K562 (cell line): ENCODE results near the gene EPB41L1. TPM values are rescaled to one million over a fixed set of nuclear protein-coding genes. Genes with fewer than 3 reads are reported as not detected.

Source experiments
- AFF1 ChIP-seq, 2 experiments: fragments of 450-650 bp; IDR thresholded peaks; 2 replicates each; pipeline ENCODE4 v1.6.1; 2018; ENCODE audit warnings: mild to moderate bottlenecking in 2 of 2, low read depth in 1 of 2; ENCODE audit not compliant: partially characterized antibody in 2 of 2
- BCOR ChIP-seq: fragments of 450-650 bp; IDR thresholded peaks from 2 replicates; pipeline ENCODE4 v1.6.1; 2016
- DDX20 ChIP-seq: fragments of 450-650 bp; IDR thresholded peaks from 2 replicates; pipeline ENCODE4 v1.6.1; 2016; ENCODE audit warnings: missing genetic modification characterization, low read depth, mild to moderate bottlenecking, missing compliant biosample characterization, moderate library complexity
- ETS2 ChIP-seq: IDR thresholded peaks from 2 replicates; pipeline ENCODE4 v1.6.1; 2016; ENCODE audit warnings: borderline replicate concordance, missing genetic modification characterization, mild to moderate bottlenecking, moderate library complexity, missing compliant biosample characterization; ENCODE audit not compliant: poor library complexity, severe bottlenecking
- ETV5 ChIP-seq: sonication (generic); formaldehyde crosslinking; IDR thresholded peaks from 2 replicates; pipeline ENCODE4 v1.4.0; 2020; ENCODE audit warnings: low read depth, mild to moderate bottlenecking, missing genetic modification reagents
- HCFC1 ChIP-seq: IDR thresholded peaks from 2 replicates; pipeline ENCODE4 v1.6.1; 2012; ENCODE audit warnings: low read depth, low read length, improper control_type of control experiment
- JUN ChIP-seq, 2 experiments: sonication (generic) in 1 of 2; formaldehyde crosslinking in 1 of 2; IDR thresholded peaks; 2 replicates each; pipeline versions ENCODE4 v1.6.1 to v1.8.0; 2012 to 2022; ENCODE audit warnings: borderline replicate concordance in 2 of 2, mild to moderate bottlenecking in 2 of 2, improper control_type of control experiment in 1 of 2, low read depth in 1 of 2, low read length in 1 of 2, missing genetic modification reagents in 1 of 2
- MTA3 ChIP-seq: fragments of 450-650 bp; formaldehyde crosslinking; IDR thresholded peaks from 2 replicates; pipeline ENCODE4 v1.6.1; 2017; ENCODE audit warnings: mild to moderate bottlenecking, borderline replicate concordance
- TRIM28 ChIP-seq: fragments of 450-650 bp; IDR thresholded peaks from 2 replicates; pipeline ENCODE4 v1.6.1; 2017
- ZNF174 ChIP-seq: fragments of 250-450 bp; sonication (Bioruptor Pico); IDR thresholded peaks from 2 replicates; pipeline ENCODE4 v1.4.0; 2020; ENCODE audit warnings: mild to moderate bottlenecking
- ZNF23 ChIP-seq: fragments of 250-450 bp; sonication (Bioruptor Pico); IDR thresholded peaks from 2 replicates; pipeline ENCODE4 v1.4.0; 2020; ENCODE audit warnings: mild to moderate bottlenecking
- ZNF408 ChIP-seq: fragments of 250-450 bp; sonication (Bioruptor Pico); IDR thresholded peaks from 2 replicates; pipeline ENCODE4 v1.4.0; 2020; ENCODE audit warnings: low read depth, mild to moderate bottlenecking, moderate library complexity
- polyA plus RNA-seq, 8 experiments: library from polyadenylated mRNA; depleted of rRNA in 4 of 8; stranded (reverse) in 5 of 8; unstranded in 3 of 8; fragments of >200 nt; fragmentation: Nextera tagmentation in 2 of 8; fragmentation: Illumina TruSeq in 1 of 8; extraction: Ambion mirVana in 2 of 8; extraction: Trizol in 1 of 8; gene quantifications; 2 replicates each; pipeline versions ENCODE4 v1.2.1 to v1.2.3, GENCODE V29; 2011 to 2014; ENCODE audit warnings: inconsistent platforms in 1 of 8, missing spikeins in 1 of 8
- total RNA-seq, 7 experiments: library from RNA; depleted of rRNA in 6 of 7; stranded (reverse); fragments of >200 nt in 6 of 7; fragmentation: Illumina TruSeq in 2 of 7; extraction: Trizol in 2 of 7; gene quantifications; 2 replicates each; pipeline versions ENCODE4 v1.2.1 to v1.2.3, GENCODE V29; 2011 to 2021; ENCODE audit warnings: low replicate concordance in 1 of 7
- TF ChIP-seq, protein P1 (sequence below), 2 experiments: fragments of 450-650 bp in 1 of 2; sonication (generic) in 1 of 2; formaldehyde crosslinking in 1 of 2; IDR thresholded peaks in 1 of 2; conservative IDR thresholded peaks in 1 of 2; 2 replicates each; pipeline versions ENCODE4 v1.6.1 to v1.8.1; 2016 to 2023; ENCODE audit warnings: mild to moderate bottlenecking in 2 of 2, moderate library complexity in 2 of 2, inconsistent platforms in 1 of 2, missing genetic modification reagents in 1 of 2
- TF ChIP-seq, protein P2 (sequence below): sonication (generic); formaldehyde crosslinking; IDR thresholded peaks from 2 replicates; pipeline ENCODE4 v1.8.1; 2023; ENCODE audit warnings: missing genetic modification reagents, mild to moderate bottlenecking, borderline replicate concordance

The EPB41L1 gene
- total and polyA plus RNA-seq, 9 of the 15 experiments (the other 6 are each of a cell fraction or from before 2014, with no cell fraction given), result 0.11 to 4.3 (median 1.3) TPM

- no peak for TF ChIP-seq HCFC1
- no peak for TF ChIP-seq TRIM28
- no peak for TF ChIP-seq ZNF174 (CRISPR knock-in tag)
- TF ChIP-seq MTA3, result no peak
- TF ChIP-seq ETS2 (tag), result no peak
- TF ChIP-seq JUN (IDR thresholded peaks at IDR 0.05; ENCODE audit: borderline replicate concordance, low read depth, low read length), result no peak
- TF ChIP-seq JUN (CRISPR knock-in tag; IDR thresholded peaks at IDR 0.05; ENCODE audit: borderline replicate concordance), result no peak
- TF ChIP-seq AFF1 (IDR thresholded peaks at IDR 0.05; ENCODE audit: low read depth in 1 of 2, partially characterized antibody in 2 of 2), result no peak
- no peak for TF ChIP-seq BCOR
- TF ChIP-seq DDX20 (tag), result no peak
- no peak for TF ChIP-seq ETV5 (CRISPR knock-in tag)
- no peak for TF ChIP-seq ZNF408
- no peak for TF ChIP-seq ZNF23 (CRISPR knock-in tag)
- TF ChIP-seq, protein P1, sequence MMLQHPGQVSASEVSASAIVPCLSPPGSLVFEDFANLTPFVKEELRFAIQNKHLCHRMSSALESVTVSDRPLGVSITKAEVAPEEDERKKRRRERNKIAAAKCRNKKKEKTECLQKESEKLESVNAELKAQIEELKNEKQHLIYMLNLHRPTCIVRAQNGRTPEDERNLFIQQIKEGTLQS (IDR thresholded peaks at IDR 0.05), result no peak
- TF ChIP-seq, protein P1 (CRISPR knock-in tag; conservative IDR thresholded peaks at IDR 0.05), result no peak
- TF ChIP-seq, protein P2, sequence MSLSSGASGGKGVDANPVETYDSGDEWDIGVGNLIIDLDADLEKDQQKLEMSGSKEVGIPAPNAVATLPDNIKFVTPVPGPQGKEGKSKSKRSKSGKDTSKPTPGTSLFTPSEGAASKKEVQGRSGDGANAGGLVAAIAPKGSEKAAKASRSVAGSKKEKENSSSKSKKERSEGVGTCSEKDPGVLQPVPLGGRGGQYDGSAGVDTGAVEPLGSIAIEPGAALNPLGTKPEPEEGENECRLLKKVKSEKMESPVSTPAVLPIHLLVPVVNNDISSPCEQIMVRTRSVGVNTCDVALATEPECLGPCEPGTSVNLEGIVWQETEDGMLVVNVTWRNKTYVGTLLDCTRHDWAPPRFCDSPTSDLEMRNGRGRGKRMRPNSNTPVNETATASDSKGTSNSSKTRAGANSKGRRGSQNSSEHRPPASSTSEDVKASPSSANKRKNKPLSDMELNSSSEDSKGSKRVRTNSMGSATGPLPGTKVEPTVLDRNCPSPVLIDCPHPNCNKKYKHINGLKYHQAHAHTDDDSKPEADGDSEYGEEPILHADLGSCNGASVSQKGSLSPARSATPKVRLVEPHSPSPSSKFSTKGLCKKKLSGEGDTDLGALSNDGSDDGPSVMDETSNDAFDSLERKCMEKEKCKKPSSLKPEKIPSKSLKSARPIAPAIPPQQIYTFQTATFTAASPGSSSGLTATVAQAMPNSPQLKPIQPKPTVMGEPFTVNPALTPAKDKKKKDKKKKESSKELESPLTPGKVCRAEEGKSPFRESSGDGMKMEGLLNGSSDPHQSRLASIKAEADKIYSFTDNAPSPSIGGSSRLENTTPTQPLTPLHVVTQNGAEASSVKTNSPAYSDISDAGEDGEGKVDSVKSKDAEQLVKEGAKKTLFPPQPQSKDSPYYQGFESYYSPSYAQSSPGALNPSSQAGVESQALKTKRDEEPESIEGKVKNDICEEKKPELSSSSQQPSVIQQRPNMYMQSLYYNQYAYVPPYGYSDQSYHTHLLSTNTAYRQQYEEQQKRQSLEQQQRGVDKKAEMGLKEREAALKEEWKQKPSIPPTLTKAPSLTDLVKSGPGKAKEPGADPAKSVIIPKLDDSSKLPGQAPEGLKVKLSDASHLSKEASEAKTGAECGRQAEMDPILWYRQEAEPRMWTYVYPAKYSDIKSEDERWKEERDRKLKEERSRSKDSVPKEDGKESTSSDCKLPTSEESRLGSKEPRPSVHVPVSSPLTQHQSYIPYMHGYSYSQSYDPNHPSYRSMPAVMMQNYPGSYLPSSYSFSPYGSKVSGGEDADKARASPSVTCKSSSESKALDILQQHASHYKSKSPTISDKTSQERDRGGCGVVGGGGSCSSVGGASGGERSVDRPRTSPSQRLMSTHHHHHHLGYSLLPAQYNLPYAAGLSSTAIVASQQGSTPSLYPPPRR, result no peak
- TF ChIP-seq, all 486 proteins: peak for 0
Observed at GRCh38 chr20:36119537-36119936, 35.0 kb upstream of the EPB41L1 start (continued).
